ACC112 (cell line): Measurements from ENCODE around the gene LDLRAD3.

Source experiments
- H2AFZ ChIP-seq: fragments of 200-600 bp; sonication (generic); one replicate; pipeline ENCODE4 v1.6.0; 2017; ENCODE audit warnings: antibody characterized with exemption, low read length; ENCODE audit not compliant: unreplicated experiment
- H3K27ac ChIP-seq: fragments of 200-600 bp; sonication (generic); 2 replicates; pipeline ENCODE4 v1.5.1; 2014; ENCODE audit warnings: low read depth, mild to moderate bottlenecking, antibody characterized with exemption, low read length, moderate library complexity
- H3K27me3 ChIP-seq: fragments of 200-600 bp; sonication (generic); 2 replicates; pipeline ENCODE4 v1.6.1; 2014; ENCODE audit warnings: mild to moderate bottlenecking, antibody characterized with exemption, low read length, moderate library complexity, mixed read lengths; ENCODE audit not compliant: insufficient read depth
- H3K36me3 ChIP-seq: fragments of 200-600 bp; sonication (generic); 2 replicates; pipeline ENCODE4 v1.6.1; 2016; ENCODE audit warnings: mild to moderate bottlenecking, antibody characterized with exemption, low read length, moderate library complexity, mixed read lengths; ENCODE audit not compliant: insufficient read depth
- H3K4me1 ChIP-seq: fragments of 200-600 bp; sonication (generic); one replicate; pipeline ENCODE4 v1.6.1; 2016; ENCODE audit warnings: low read length, mixed read lengths; ENCODE audit not compliant: insufficient read depth, unreplicated experiment, control insufficient read depth
- H3K4me3 ChIP-seq: fragments of 200-600 bp; sonication (generic); 2 replicates; pipeline ENCODE4 v1.5.1; 2014; ENCODE audit warnings: mild to moderate bottlenecking, low read depth, low read length
- H3K79me2 ChIP-seq: fragments of 200-600 bp; sonication (generic); one replicate; pipeline ENCODE4 v1.6.0; 2016; ENCODE audit warnings: low read length; ENCODE audit not compliant: control insufficient read depth, unreplicated experiment, insufficient read depth

LDLRAD3 gene

DNA sequence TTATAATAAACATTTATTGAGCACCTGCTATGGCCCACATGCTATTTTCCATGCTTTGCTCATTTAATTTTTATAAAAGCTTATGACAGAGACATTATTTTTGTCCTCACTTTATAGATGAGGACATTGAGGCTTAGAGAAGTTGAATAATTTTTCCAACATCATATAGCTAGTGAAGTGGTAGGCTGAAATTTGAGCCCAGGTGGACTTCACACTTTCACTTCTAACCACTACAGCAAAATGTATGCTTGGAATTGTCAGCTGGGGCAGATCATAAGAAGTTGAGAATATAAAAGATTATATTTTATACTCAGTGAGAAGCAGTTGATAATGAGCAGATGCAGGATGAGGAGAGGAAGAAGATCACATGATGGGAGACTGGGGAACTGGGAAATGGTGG is 146.1 kb downstream of the LDLRAD3 start:
- Histone ChIP-seq H3K36me3 (peaks cover 20% of the 10 kb centered on the region), H2AFZ (no peak overlapping the region), H3K27me3 (no peaks in the 10 kb centered on the region), H3K4me1 (peaks cover 23% of the 10 kb centered on the region), H3K27ac (no peak overlapping the region), H3K79me2 (no peaks in the 10 kb centered on the region), H3K4me3 (no peak overlapping the region)

DNA sequence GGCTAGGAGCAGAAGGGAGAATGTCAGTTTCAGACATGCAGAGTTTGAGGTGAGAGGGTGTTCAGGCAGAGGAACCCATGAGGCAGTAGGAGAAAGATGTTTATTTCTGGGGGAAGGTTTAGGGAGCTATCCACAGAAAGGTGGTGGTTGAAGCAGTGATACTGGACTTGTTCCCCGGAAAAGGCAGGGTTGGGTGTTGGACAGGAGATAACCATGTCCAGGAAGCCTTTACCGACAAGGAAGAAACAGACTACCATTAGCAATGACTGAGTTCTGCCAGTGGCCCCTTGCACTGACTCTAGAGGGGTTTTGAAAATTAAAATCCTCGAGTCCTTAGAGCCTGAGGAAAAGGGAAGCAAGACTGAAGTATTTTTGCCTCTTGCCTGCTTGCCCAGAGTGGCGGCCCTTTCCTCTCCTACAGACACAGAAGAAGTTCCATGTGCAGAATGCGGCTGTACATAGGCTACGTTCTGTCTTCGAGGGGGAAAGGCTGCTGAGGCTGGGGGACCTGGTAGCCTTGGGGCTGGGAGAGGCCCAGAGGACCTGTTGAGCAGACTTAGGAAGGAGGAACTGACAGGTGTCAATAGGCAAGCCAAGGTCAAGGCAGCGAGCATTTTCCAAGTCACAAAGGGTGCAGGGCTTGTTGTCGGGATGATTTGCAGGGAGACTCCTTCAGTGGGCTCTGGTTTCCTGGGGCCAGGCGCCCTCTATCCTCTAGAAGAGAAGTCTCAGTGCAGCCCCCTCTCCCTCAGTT is 146.7 kb downstream of the LDLRAD3 start:
- H3K27ac ChIP-seq: peak overlapping the region; percentile 25; the same call in 1 of the 2 replicates
- no peaks in the 10 kb centered on the region for H3K27me3 ChIP-seq
- H3K36me3 ChIP-seq: peaks cover 20% of the 10 kb centered on the region
- no peaks in the 10 kb centered on the region for H3K79me2 ChIP-seq
- peaks cover 23% of the 10 kb centered on the region for H3K4me1 ChIP-seq
- no peak overlapping the region for H3K4me3 ChIP-seq
- H2AFZ ChIP-seq: no peak overlapping the region

DNA sequence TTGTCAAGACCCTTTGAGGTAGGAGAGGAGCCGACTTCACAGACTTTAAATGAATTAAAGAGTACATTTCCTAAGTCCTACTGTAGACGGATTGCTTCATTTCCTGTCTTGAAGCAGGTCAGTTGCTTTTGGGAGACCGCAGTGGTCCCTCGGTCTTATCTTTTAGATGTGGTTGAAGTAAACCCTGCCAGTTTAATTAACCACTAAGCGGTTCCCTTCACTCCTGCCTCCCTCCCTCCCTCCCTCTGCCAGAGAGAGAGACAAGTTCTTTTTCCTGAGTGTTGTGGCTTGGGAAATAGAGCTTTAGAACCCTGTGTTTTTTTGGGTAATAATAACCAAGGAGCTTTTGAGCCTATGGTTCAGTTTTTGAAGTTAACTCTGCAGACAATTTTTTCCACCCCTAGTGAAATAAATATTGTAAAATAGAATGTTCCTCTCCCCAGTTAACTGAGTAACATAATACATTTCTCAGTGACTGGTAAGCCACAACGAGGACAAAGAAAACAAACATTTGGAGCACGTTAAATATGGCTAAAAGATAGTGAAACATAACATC is 147.5 kb downstream of the LDLRAD3 start:
- peak overlapping the region; percentile 25 for H3K27ac ChIP-seq
- peaks cover 23% of the 10 kb centered on the region for H3K4me1 ChIP-seq
- no peaks in the 10 kb centered on the region for H3K79me2 ChIP-seq
- H2AFZ ChIP-seq: no peak overlapping the region
- peaks cover 22% of the 10 kb centered on the region for H3K36me3 ChIP-seq
- 0 out of 2 replicates have a peak overlapping the region, but pooled peaks have one; percentile 15 for H3K4me3 ChIP-seq
- H3K27me3 ChIP-seq: no peaks in the 10 kb centered on the region

DNA sequence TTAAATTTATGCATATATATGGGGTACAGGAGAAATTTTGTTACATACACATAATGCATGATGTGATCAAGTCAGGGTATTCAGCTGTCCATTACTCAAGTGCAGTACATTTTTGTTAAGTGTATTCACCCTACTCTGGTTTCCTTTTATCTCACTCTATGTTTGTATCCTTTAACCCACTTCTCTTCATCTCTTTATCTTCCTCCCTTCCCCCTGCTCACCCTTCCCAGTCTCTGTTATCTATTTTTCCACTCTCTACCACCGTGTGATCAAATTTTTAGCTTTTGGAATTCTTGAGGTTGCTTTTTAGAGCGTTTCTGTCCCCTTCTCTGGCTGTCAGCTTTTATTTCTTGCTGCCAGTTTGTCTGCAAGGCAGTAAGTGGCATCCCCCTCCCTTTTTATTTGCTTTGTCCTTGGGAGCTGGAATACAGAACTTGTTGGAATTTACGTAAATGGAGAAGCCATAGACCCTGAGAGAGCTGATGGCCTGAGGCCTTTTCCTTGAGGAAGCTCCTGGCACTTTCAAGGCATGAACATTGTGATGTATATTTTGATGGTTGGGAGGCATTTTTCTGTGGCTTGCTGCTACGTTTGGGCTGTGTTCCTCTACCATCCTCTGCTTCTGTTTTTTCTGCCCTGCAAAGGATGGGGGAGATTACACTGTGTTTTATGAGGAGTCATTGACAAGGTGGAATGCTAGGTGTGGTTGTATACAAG is 148.6 kb downstream of the LDLRAD3 start:
- Histone ChIP-seq H3K27me3 (no peaks in the 10 kb centered on the region), H3K36me3 (peaks cover 14% of the 10 kb centered on the region; the same call in 1 of the 2 replicates), H3K27ac (no peak overlapping the region), H2AFZ (no peak overlapping the region), H3K4me3 (no peak overlapping the region), H3K79me2 (no peaks in the 10 kb centered on the region), H3K4me1 (peaks cover 23% of the 10 kb centered on the region)

DNA sequence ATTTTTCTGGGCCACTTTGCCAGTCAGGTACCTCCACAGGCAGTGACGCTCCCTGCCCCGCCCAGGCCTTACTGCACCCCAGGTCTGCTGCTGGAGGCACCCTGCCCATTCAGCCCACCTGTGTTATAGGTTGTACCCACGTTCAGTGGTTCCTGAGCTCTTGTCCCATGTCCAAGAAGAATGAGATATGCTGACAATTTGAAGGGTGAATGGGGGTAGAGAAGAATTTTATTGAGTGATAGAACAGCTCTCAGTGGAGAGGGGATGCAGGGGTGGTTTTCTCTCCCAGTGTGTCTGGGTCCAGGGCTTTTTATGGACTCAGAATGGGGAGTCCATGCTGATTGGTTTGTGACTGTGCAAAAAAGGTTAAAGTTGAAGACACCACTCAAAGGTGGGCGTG is 149.7 kb downstream of the LDLRAD3 start:
- no peaks in the 10 kb centered on the region for H3K27me3 ChIP-seq
- no peak overlapping the region for H2AFZ ChIP-seq
- H3K79me2 ChIP-seq: no peaks in the 10 kb centered on the region
- no peak overlapping the region for H3K27ac ChIP-seq
- peaks cover 14% of the 10 kb centered on the region; the same call in 1 of the 2 replicates for H3K36me3 ChIP-seq
- no peak overlapping the region for H3K4me3 ChIP-seq
- H3K4me1 ChIP-seq: peaks cover 30% of the 10 kb centered on the region

DNA sequence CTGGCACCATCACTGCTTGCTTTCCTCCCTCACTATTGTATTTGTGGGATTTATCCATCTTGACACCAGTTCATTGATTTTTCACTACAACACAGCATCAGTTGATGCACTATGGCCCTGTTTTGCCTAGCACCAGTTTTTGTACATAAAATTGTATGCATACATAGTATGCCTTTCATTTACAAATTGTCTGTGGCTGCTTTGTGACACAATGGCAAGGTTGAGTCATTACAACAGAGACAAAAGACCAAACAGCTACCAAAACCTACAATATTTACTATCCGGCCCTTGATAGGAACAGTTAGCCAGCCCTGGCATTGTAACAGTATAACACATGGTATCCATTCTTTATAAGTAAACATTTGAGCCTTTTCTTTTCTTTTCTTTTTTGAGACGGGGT is 150.3 kb downstream of the LDLRAD3 start:
- Histone ChIP-seq H3K79me2 (no peaks in the 10 kb centered on the region), H2AFZ (no peak overlapping the region), H3K36me3 (peaks cover 14% of the 10 kb centered on the region; the same call in 1 of the 2 replicates), H3K27me3 (no peaks in the 10 kb centered on the region), H3K4me1 (peaks cover 30% of the 10 kb centered on the region), H3K4me3 (no peak overlapping the region), H3K27ac (no peak overlapping the region)

DNA sequence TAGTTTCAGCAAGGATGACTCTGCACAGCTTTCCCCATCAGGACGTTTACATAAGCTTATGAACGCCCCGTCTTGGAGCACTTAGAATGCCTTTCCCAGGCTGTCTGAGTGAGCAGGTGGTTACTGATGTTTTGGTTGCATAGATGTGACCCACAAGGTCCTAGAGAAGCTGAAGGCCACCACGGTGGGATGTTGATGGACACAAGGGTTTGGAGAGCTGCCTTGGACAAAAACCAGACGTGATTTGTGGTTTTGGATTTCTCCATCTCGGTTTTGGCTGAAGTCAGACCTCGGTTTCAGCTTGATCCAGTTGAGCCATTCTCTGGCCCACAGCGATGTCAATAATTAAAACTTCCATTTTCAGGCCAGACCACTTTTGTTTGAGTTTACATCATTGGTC is 151.9 kb downstream of the LDLRAD3 start:
- H3K4me1 ChIP-seq: peaks cover 26% of the 10 kb centered on the region
- no peaks in the 10 kb centered on the region for H3K27me3 ChIP-seq
- H2AFZ ChIP-seq: no peak overlapping the region
- H3K27ac ChIP-seq: no peak overlapping the region
- H3K36me3 ChIP-seq: peaks cover 17% of the 10 kb centered on the region; the same call in 1 of the 2 replicates
- no peak overlapping the region for H3K4me3 ChIP-seq
- H3K79me2 ChIP-seq: no peaks in the 10 kb centered on the region

DNA sequence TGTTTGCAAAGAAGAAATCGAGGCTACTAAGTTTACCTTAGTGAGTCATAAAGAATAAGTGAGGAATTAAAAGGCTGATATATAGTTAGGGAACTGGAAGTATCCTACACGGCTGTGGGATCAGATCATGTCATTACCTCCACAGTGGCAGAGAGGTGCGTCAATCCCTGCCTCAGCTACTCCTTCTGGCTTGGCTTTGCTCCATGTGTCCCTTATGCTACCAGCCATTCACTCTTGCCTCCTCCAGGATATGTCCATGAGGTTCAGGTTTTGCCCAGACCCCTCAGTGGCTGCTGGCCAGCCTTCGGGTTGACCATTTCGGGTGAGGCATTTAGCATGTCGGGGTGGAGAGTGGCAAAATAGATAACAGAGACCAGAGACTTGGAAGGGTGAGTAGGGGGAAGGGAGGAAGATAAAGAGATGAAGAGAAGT is 153.4 kb downstream of the LDLRAD3 start:
- Histone ChIP-seq H3K36me3 (peaks cover 17% of the 10 kb centered on the region; the same call in 1 of the 2 replicates), H3K79me2 (no peaks in the 10 kb centered on the region), H3K4me3 (no peak overlapping the region)

DNA sequence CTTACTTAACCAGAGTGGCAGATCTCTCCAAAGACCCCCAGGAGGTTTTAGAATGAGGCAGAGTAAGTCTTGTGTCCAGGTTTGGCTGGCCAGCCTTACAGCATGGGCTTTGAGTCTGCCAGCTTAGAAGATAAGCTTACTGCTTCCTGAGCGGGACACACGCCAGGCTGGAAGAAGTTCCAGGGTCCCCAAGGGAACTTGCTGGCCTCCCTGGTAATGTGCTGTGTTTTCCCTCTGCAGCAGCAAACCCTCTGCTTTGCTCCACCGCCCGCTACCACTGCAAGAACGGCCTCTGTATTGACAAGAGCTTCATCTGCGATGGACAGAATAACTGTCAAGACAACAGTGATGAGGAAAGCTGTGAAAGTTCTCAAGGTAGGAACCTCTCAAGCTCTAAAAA is 154.2 kb downstream of the LDLRAD3 start:
- no peak overlapping the region for H2AFZ ChIP-seq
- H3K27me3 ChIP-seq: no peaks in the 10 kb centered on the region
- no peaks in the 10 kb centered on the region for H3K79me2 ChIP-seq
- peaks cover 17% of the 10 kb centered on the region; the same call in 1 of the 2 replicates for H3K36me3 ChIP-seq
- H3K4me3 ChIP-seq: no peak overlapping the region
- H3K4me1 ChIP-seq: peaks cover 7% of the 10 kb centered on the region
- no peak overlapping the region for H3K27ac ChIP-seq

More for the DNA sequence above, 153.4 kb downstream of the LDLRAD3 start:
- no peak overlapping the region for H3K27ac ChIP-seq
- H3K27me3 ChIP-seq: no peaks in the 10 kb centered on the region
- no peak overlapping the region for H2AFZ ChIP-seq
- peaks cover 13% of the 10 kb centered on the region for H3K4me1 ChIP-seq

DNA sequence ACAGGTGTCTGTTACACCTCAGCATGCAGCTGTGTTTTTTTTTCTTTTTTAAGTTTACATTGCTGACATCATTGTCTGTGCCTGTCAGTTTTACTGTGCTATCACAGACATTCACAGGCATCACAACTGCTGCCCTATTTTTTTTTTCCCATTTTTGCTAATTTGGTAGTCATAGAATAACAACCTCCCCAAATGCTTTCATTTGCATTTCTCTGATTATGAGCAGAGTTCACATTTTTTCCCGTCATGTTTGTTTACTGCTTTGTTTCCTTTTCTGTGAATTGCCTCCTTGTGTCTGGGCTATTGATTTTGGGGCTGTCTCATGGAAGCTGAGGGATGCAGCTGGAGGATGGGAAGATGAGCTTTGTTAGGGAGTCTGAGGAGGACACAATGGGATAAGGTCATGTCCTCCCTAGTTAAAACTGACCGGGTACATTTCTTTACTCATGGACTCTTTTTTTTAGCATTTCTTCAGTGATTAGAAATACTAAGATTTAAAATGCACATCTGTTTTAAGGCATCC is 155.1 kb downstream of the LDLRAD3 start:
- Histone ChIP-seq H3K27ac (no peak overlapping the region), H3K4me1 (peaks cover 7% of the 10 kb centered on the region), H3K79me2 (no peaks in the 10 kb centered on the region), H2AFZ (no peak overlapping the region), H3K36me3 (peaks cover 11% of the 10 kb centered on the region; the same call in 1 of the 2 replicates), H3K27me3 (no peaks in the 10 kb centered on the region), H3K4me3 (no peak overlapping the region)
